ENCODE results near the gene RND1.

DNA sequence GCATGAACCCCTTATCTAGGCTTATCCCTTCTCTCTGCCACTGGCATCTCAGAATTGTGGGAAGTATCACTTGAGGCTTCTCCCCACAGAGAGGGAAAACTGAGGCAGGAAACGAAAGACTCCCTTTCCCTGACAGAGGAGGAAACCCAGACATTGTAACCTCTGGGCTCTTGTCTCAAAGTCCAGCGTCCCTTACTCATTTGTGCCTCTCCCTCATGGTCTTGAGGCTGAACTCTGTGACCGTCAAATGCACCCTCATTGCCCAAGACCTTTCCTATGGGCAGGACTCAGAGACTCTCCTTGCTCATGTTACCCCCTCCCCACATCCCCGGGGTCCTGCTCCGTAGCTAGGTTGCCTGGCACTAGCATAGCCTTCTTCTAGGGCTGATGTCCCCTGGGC is 43.5 kb downstream of the RND1 start:
- TF ChIP-seq, protein P1, sequence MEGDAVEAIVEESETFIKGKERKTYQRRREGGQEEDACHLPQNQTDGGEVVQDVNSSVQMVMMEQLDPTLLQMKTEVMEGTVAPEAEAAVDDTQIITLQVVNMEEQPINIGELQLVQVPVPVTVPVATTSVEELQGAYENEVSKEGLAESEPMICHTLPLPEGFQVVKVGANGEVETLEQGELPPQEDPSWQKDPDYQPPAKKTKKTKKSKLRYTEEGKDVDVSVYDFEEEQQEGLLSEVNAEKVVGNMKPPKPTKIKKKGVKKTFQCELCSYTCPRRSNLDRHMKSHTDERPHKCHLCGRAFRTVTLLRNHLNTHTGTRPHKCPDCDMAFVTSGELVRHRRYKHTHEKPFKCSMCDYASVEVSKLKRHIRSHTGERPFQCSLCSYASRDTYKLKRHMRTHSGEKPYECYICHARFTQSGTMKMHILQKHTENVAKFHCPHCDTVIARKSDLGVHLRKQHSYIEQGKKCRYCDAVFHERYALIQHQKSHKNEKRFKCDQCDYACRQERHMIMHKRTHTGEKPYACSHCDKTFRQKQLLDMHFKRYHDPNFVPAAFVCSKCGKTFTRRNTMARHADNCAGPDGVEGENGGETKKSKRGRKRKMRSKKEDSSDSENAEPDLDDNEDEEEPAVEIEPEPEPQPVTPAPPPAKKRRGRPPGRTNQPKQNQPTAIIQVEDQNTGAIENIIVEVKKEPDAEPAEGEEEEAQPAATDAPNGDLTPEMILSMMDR (optimal IDR thresholded peaks at IDR 0.05 in 1 of 3, IDR thresholded peaks at IDR 0.05 in 1 of 3, conservative IDR thresholded peaks at IDR 0.05 in 1 of 3; ENCODE audit: extremely low read depth in 1 of 3, insufficient read depth in 2 of 3, low read length in 3 of 3): no peak
- no peak for TF ChIP-seq EZH2 (IDR thresholded peaks at IDR 0.05; ENCODE audit: low read length)

All from keratinocyte (primary cell).